ENCODE results near the gene TRAPPC3. TPM values are rescaled to one million over a fixed set of nuclear protein-coding genes. Genes with fewer than 3 reads are reported as not detected.

The TRAPPC3 gene
- 55.8 and 55.9 TPM in 2 replicates for total RNA-seq (2014; rRNA removed; shearing (Covaris generic))
- 45.2 and 45.6 TPM in 2 replicates for polyA plus RNA-seq (2016; fragmentation: Nextera tagmentation; extraction: Ambion mirVana)
- long read RNA-seq, transcript TRAPPC3-204 (5 exons, 1,265 nt), result major isoform, 10 of 15 reads
- long read RNA-seq, partial matches to known transcripts, result 0 of 15 reads
- long read RNA-seq, other reads (novel, unspliced or antisense), result 0 of 15 reads

GRCh38 chr1:36149237-36149972 is at the start of gene TRAPPC3:
TSS of gene TRAPPC3 (minus strand) at chr1:36149486. CDS start at chr1:36149378, 108 bp downstream.
- H2AFZ ChIP-seq, result peak within 1 kb of the TSS; percentile 100
- H3K4me3 ChIP-seq, result peak within 1 kb of the TSS; percentile 93
- peaks cover 9% of the 10 kb centered on the region; the same call in 2 of the 3 replicates for H3K36me3 Mint-ChIP-seq (ENCODE audit: low read depth)
- peaks cover 44% of the 10 kb centered on the region for H3K27me3 ChIP-seq (ENCODE audit: insufficient read depth)
- peak within 1 kb of the TSS; percentile 89 for H3K4me2 ChIP-seq
- peak within 1 kb of the TSS; percentile 88 for H3K27ac ChIP-seq (ENCODE audit: low read depth)
- H3K27me3 Mint-ChIP-seq (ENCODE audit: insufficient read depth, low read depth, poor library complexity), result peaks cover 42% of the 10 kb centered on the region
- peaks cover 4% of the 10 kb centered on the region for H3F3A ChIP-seq (replicated peaks; ENCODE audit: low read depth)
- peaks cover 16% of the 10 kb centered on the region for H3K79me2 ChIP-seq (replicated peaks; ENCODE audit: insufficient read depth)
- H3K4me1 Mint-ChIP-seq, result peaks cover 33% of the 10 kb centered on the region
- no peaks in the 10 kb centered on the region for H3K36me3 ChIP-seq (ENCODE audit: insufficient read depth)
- DNase-seq (ENCODE audit: low spot score), result peak; percentile 100
- peak within 1 kb of the TSS; percentile 91 for H3K4me3 Mint-ChIP-seq
- peak; percentile 87 for ATAC-seq
- peak within 1 kb of the TSS; percentile 97 for H3K27ac Mint-ChIP-seq
- TF ChIP-seq EZH2phosphoT487 (IDR thresholded peaks at IDR 0.05; ENCODE audit: unreplicated experiment) (no peak), ETS1 (IDR thresholded peaks at IDR 0.05) (peak; percentile 100), CTCF (conservative IDR thresholded peaks at IDR 0.05; ENCODE audit: low read depth in 2 of 2) (peak; percentile 91 to 96), ZNF331 (CRISPR knock-in tag; IDR thresholded peaks at IDR 0.05; ENCODE audit: low read depth) (no peak), CREB1 (CRISPR knock-in tag; IDR thresholded peaks at IDR 0.05; ENCODE audit: low read depth) (peak; percentile 82), POLR2AphosphoS5 (IDR thresholded peaks at IDR 0.05; ENCODE audit: low read depth) (peak; percentile 83)
- H3K9me2 ChIP-seq (ENCODE audit: insufficient read depth), result no peaks in the 10 kb centered on the region
- no peaks in the 10 kb centered on the region for H4K20me1 ChIP-seq (replicated peaks; ENCODE audit: insufficient read depth)
- H3K9me3 Mint-ChIP-seq, result no peaks in the 10 kb centered on the region; the same call in 1 of the 3 replicates
- H3K4me1 ChIP-seq (ENCODE audit: insufficient read depth), result peaks cover 25% of the 10 kb centered on the region

GRCh38 chr1:36198641-36199040 is 49.4 kb upstream of the TRAPPC3 start:
- peaks cover 5% of the 10 kb centered on the region for H3K27me3 Mint-ChIP-seq (ENCODE audit: insufficient read depth, low read depth, poor library complexity)
- Histone ChIP-seq H3K4me3 (no peak overlapping the region), H3F3A (replicated peaks; ENCODE audit: low read depth) (no peaks in the 10 kb centered on the region), H2AFZ (no peak overlapping the region), H3K4me1 (ENCODE audit: insufficient read depth) (no peaks in the 10 kb centered on the region), H3K27me3 (ENCODE audit: insufficient read depth) (no peaks in the 10 kb centered on the region), H3K27ac (ENCODE audit: low read depth) (no peak overlapping the region), H4K20me1 (replicated peaks; ENCODE audit: insufficient read depth) (no peaks in the 10 kb centered on the region), H3K79me2 (replicated peaks; ENCODE audit: insufficient read depth) (no peaks in the 10 kb centered on the region), H3K9me2 (ENCODE audit: insufficient read depth) (no peaks in the 10 kb centered on the region), H3K36me3 (ENCODE audit: insufficient read depth) (no peaks in the 10 kb centered on the region), H3K4me2 (no peak overlapping the region)
- no peak for ATAC-seq
- H3K36me3 Mint-ChIP-seq (ENCODE audit: low read depth), result no peaks in the 10 kb centered on the region
- no peak overlapping the region for H3K4me3 Mint-ChIP-seq
- no peak overlapping the region for H3K27ac Mint-ChIP-seq
- H3K4me1 Mint-ChIP-seq, result peaks cover 8% of the 10 kb centered on the region
- no peak for DNase-seq (ENCODE audit: low spot score)
- H3K9me3 Mint-ChIP-seq, result no peaks in the 10 kb centered on the region; the same call in 2 of the 3 replicates
- TF ChIP-seq EZH2 (IDR thresholded peaks at IDR 0.05; ENCODE audit: low read depth, unreplicated experiment), result no peak
- TF ChIP-seq REST (IDR thresholded peaks at IDR 0.05; ENCODE audit: unreplicated experiment), result no peak
- TF ChIP-seq ETS1 (IDR thresholded peaks at IDR 0.05), result no peak
- TF ChIP-seq EZH2phosphoT487 (IDR thresholded peaks at IDR 0.05; ENCODE audit: unreplicated experiment), result no peak
- no peak for TF ChIP-seq JUNB (IDR thresholded peaks at IDR 0.05; ENCODE audit: unreplicated experiment)
- no peak for TF ChIP-seq ZNF114 (CRISPR knock-in tag; IDR thresholded peaks at IDR 0.05)
- no peak for TF ChIP-seq STAT1 (IDR thresholded peaks at IDR 0.05; ENCODE audit: unreplicated experiment)
- no peak for TF ChIP-seq ZNF331 (CRISPR knock-in tag; IDR thresholded peaks at IDR 0.05; ENCODE audit: low read depth)
